GM18502 (cell line): ENCODE data around the gene SRSF12.
"Not testable (repeated sequence)": the region's sequence is repeated elsewhere in the genome, so short reads cannot be mapped to it uniquely, and the experiment has no call there.

Experiments used
- ATAC-seq: cut with Tn5 transposase; IDR thresholded peaks from one replicate; pipeline ENCODE4 v1.9.1; 2021; ENCODE audit warnings: mild to moderate bottlenecking; ENCODE audit not compliant: unreplicated experiment, poor library complexity

The SRSF12 gene

DNA sequence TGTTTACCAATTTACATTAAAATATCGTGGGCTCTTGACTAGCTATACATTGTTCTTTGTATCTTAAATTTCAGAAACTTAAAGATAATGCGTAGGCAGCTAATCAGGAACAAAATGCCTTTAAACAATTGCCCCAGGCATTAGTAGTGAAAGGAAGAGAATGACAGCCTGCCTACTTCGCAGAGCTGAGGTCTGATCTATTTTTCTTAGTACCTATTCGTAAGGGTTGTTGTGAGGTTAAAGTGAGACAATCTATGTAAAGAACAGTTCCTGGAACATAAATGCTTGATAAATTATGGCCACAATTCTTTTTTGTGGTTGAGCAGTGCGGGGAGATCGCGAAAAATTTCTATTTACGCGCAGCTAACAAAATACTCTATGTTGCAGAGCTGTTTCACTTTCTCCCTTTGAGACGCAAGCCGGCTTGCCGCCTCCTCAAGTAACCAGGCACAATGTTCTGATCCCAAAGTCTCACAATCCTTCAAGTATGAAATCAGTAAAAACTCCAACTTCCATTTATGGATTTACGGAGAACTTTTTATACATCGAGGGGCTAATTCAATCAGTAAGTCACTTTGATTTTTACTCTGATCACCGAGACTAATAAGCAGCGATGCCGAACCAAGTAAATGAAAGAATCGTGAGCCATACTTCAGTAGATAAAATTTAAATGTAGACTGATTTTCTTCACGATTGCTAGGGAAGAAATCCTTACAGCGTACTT, 38.2 kb downstream of the SRSF12 start:
- no peak for ATAC-seq

GRCh38 chr6:89073840-89074239, 44.0 kb downstream of the SRSF12 start:
- ATAC-seq: no peak

DNA sequence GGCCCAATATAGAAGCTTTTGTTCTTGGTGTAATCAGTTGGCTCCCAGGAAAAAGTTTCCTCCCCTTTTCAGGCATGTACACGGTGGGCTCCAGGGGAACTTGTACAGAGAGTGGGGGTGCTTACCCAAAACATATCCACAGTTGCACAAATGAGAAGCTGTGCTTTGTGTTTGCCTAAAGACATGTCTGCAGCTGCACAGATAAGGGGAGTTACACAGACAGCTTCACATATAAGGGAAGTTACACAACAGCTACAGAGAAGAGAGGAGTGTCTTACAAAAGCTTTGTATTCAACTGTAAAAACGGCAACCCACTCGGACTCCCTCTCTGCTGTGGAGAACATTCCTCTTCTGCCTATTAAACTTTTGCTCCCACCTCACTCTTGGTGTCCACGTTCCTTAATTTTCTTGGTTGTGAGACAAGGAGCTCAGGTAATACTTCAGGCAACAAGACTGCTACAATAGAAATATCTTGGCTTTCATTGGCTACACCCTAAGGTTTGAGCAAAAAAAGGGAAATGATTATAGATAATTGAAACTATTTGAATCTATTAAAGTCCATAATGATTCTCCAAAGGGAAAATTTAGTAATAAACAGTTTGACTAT, 44.8 kb downstream of the SRSF12 start:
- no peak for ATAC-seq

DNA sequence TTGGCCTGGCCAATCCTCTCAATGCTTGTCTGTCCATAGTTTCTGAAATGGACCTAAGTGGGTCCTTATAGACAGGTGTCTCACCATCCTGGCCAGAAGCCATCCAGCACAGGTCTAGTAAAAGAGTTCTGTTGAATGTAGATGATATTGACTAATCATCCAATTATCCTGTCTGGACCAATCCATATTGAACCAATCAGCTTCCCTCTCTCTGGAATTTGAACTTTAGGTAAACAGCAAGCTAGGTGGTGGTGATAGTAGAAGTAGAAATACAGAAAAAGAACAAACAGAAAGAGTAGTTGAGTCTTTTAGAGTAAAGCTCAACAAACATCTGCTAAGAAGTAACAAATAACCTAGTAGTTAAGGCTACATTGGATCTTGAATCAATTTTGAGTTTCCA, 46.8 kb downstream of the SRSF12 start:
- no peak for ATAC-seq

DNA sequence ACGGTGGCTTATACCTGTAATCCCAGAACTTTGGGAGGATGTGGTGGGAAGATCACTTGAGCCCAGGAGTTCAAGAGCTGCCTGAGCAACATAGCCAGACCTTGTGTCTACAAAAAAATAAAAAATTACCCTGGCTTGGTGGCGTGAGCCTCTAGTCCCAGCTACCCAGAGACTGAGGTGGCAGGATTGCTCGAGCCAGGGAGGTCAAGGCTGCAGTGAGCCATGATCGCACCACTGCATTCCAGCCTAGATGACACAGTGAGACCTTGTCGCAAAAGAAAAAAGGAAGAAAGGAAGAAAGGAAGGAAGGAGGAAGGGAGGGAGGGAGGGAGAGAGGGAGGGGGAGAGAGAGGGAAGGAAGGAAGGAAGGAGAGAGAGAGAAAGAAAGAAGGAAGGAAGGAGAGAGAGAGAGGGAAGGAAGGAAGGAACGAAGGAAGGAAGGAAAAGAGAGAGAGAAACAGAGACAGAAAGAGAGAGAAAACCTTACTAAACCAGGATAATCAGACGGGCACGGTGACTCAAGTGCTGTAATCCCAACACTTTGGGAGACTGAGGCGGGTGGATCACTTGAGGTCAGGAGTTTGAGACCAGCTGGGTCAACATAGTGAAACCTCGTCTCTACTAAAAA, 48.2 kb downstream of the SRSF12 start:
- ATAC-seq: no peak

DNA sequence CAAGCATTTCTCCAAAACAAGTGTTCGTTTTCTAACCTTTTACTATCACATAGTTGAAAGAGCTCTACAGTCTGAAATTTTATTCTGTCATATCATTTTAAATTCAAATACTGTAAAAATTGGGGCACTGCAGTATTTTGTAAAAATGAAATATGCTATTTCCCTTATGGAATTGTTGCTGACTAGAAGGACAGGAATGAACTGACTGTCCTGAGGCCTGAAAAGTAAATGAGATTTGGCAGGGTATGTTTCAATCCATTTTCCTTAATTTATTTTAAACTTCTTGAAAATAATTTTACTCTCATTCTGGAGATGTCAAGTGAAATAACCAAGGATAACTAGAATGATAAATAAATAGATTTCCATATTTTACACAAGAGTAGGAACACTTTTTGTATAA, 49.2 kb downstream of the SRSF12 start:
- ATAC-seq: no peak

GRCh38 chr6:89067796-89068195, 50.1 kb downstream of the SRSF12 start:
- no peak for ATAC-seq

GRCh38 chr6:89066940-89067646, 50.8 kb downstream of the SRSF12 start:
- no peak for ATAC-seq

DNA sequence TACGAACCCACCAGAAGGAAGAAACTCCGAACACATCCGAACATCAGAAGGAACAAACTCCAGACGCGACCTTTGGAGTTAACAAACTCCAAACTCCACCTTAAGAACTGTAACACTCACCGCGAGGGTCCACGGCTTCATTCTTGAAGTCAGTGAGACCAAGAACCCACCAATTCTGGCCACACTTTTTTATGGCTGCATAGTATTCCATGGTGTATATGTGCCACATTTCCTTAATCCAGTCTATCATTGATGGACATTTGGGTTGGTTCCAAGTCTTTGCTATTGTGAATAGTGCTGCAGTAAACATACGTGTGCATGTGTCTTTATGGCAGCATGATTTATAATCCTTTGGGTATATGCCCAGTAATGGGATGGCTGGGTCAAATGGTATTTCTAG, 51.8 kb downstream of the SRSF12 start:
- not testable (repeated sequence) for ATAC-seq

- not testable (repeated sequence) for ATAC-seq
Measured at GRCh38 chr6:89064931-89065330, 52.9 kb downstream of the SRSF12 start.

- no peak for ATAC-seq
Measured at GRCh38 chr6:89063881-89064280, 54.0 kb downstream of the SRSF12 start.

GRCh38 chr6:89059227-89059626, 58.6 kb downstream of the SRSF12 start:
- no peak for ATAC-seq

DNA sequence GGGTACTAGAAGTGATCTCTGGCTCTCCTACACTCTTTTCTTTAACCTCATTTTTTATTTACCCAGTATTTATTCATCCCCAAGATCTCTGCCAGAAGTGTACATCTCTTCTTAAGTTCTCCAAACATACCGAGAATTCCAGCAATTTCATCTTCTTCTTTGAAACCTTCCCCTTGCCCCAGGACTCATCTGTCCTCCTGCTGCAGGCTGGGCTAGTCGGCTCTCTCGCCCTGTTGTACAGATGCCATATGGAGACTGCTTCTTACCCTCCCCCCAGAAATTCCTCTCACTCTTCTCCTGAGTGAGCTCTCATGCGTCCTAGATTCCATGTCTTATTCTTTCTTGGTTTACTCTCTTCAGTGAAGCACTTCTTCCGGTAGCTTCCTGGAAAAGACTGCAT, 59.2 kb downstream of the SRSF12 start:
- ATAC-seq: no peak

- ATAC-seq: no peak
Measured at GRCh38 chr6:89057759-89058158, 60.1 kb downstream of the SRSF12 start.

GRCh38 chr6:89054208-89054607, 63.7 kb downstream of the SRSF12 start:
- no peak for ATAC-seq

DNA sequence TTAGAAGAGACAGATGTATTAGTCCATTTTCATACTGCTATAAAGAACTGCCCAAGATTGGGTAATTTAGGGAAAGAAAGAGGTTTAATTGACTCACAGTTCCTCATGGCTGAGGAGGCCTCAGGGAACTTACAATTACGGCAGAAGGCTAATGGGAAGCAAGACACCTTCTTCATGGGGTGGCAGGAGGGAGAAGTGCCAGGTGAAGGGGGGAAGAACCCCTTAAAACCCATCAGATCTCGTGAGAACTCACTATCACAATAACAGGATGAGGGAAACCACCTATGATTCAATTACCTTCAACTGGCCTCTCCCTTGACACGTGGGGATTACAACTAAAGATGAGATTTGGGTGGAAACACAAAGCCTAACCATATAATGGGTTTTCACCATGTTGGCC, 66.2 kb downstream of the SRSF12 start:
- ATAC-seq: no peak

GRCh38 chr6:89050697-89051096, 67.2 kb downstream of the SRSF12 start:
- no peak for ATAC-seq

- no peak for ATAC-seq
Measured at GRCh38 chr6:89050155-89050554, 67.7 kb downstream of the SRSF12 start.

DNA sequence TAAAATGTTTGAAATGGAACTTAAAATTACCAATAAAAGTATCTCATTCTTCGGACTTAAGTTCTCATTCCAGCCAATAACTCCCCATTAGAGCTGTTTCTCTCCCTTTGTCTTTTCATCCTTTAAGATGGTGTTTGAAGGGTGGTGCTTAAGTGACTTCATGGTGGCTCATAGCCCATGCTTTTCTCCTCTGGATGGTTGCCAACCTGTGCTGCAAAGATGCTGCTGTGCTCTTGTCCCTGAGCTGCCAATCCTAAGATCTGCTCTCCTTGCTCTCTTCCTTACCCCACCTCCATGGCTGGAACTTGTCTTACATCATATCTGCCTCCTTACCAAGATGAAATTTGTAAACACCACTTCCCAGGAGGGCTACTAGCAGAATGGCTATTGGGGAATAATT, 68.9 kb downstream of the SRSF12 start:
- ATAC-seq: no peak

DNA sequence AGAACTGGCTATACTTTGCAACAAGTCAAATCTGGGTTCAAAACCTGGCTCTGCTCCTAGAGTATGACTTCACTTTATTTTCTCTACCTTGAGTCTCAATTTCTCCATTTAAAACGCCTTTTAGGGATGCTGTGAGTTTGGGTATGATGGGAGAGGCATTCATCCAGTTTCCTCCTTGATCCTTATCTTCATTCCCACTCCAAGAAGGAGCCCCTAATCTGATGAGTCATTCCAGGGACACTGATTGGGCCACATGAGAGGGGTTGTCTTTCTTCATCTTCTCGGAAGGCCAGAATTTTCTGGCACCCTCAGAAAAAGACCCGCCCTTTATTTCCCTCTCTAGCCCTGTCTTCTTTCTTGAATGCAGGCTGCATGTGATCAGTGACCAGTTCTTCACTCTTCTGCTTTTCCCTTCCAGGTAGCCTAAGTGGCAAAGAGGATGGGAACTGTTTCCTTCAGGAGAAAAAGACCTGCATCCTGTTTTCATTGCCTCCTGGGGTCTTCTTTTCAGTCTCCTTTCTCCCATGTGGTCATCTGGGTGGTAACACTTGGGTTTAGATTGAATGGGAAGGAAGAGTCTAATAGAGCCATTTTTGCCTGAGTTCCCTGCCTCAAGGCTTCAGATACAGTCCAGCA, 69.5 kb downstream of the SRSF12 start:
- ATAC-seq: no peak

- ATAC-seq: no peak
Measured at GRCh38 chr6:89047473-89047872, 70.4 kb downstream of the SRSF12 start.
